Gastroesophageal sphincter (tissue), 4 donors: ENCODE measurements around the gene NFIA. TPM values are rescaled to one million over a fixed set of nuclear protein-coding genes. Genes with fewer than 3 reads are reported as not detected.
A peak's percentile ranks its signal among the peaks of the same experiment; 100 is the strongest.

Experiments used
- ATAC-seq: fragments of 150-250 bp; one replicate; pipeline ENCODE4 v1.9.1; 2016; ENCODE audit warnings: mild to moderate bottlenecking, moderate library complexity
- H3K27ac ChIP-seq, 4 donors: fragments of 200-600 bp; sonication (generic) in 3 of 4; 1 replicate in 3 of 4; 2 replicates in 1 of 4; pipeline ENCODE4 v1.5.1; 2016 to 2019
- H3K27me3 ChIP-seq: fragments of 200-600 bp; sonication (generic); one replicate; pipeline ENCODE4 v1.5.1; 2019
- H3K36me3 ChIP-seq, 2 donors: fragments of 200-600 bp; sonication (generic); one replicate each; pipeline ENCODE4 v1.5.1; 2019; ENCODE audit warnings: control low read depth in 1 of 2
- H3K4me1 ChIP-seq, 3 donors: fragments of 200-600 bp; sonication (generic); 1 replicate in 2 of 3; 2 replicates in 1 of 3; pipeline ENCODE4 v1.5.1; 2016 to 2019; ENCODE audit warnings: control low read depth in 2 of 3
- H3K4me3 ChIP-seq, 2 donors: fragments of 200-600 bp; sonication (generic); one replicate each; pipeline ENCODE4 v1.5.1; 2019; ENCODE audit warnings: mild to moderate bottlenecking in 1 of 2, moderate library complexity in 1 of 2
- H3K9me3 ChIP-seq, 3 donors: fragments of 200-600 bp; sonication (generic); one replicate each; pipeline ENCODE4 v1.5.1; 2017 to 2019; ENCODE audit warnings: control low read depth in 2 of 3
- CTCF ChIP-seq, 4 experiments: fragments of 200-600 bp in 2 of 4; fragments of 450-650 bp in 2 of 4; sonication (generic) in 1 of 4; IDR thresholded peaks; one replicate each; pipeline ENCODE4 v1.5.1; 2017 to 2019; ENCODE audit warnings: antibody characterized with exemption in 4 of 4, mild to moderate bottlenecking in 2 of 4, moderate library complexity in 2 of 4
- EP300 ChIP-seq: sonication (generic); formaldehyde crosslinking; IDR thresholded peaks from one replicate; pipeline ENCODE4 v1.6.1; 2017; ENCODE audit warnings: antibody characterized with exemption, mild to moderate bottlenecking
- POLR2A ChIP-seq, 2 donors: fragments of 450-650 bp; IDR thresholded peaks; one replicate each; pipeline ENCODE4 v1.6.1; 2017; ENCODE audit warnings: antibody characterized with exemption in 2 of 2, mild to moderate bottlenecking in 2 of 2, moderate library complexity in 1 of 2
- POLR2AphosphoS5 ChIP-seq: sonication (generic); formaldehyde crosslinking; IDR thresholded peaks from one replicate; pipeline ENCODE4 v1.6.1; 2017; ENCODE audit warnings: antibody characterized with exemption
- WGBS, 2 donors: methylation state at CpG; one replicate each; pipeline ENCODE4 v1.1.5; 2018; ENCODE audit warnings: low coverage in 1 of 2; 5-methylcytosine and 5-hydroxymethylcytosine counted together
- total RNA-seq, 4 donors: library from RNA; depleted of rRNA; stranded (reverse); fragments of >200 nt; gene quantifications; one replicate each; pipeline ENCODE4 v1.1.0, GENCODE V29; 2016

The NFIA gene
- total RNA-seq, 4 donors from 2014 or later = 123 to 205 (median 149) TPM

- peaks cover 8 to 71% (median 16%) of the 10 kb centered on the region in 3 donors for H3K4me1 ChIP-seq
- peak overlapping the region in 1 of 2 donors; percentile 94 for H3K4me3 ChIP-seq
- WGBS, 2 donors = 51 to 75% methylated on average over 7 to 9 of the region's 10 CpGs
- H3K27me3 ChIP-seq = no peaks in the 10 kb centered on the region
- H3K9me3 ChIP-seq = no peaks in the 10 kb centered on the region
- no peak for ATAC-seq
- H3K27ac ChIP-seq = peak overlapping the region; percentile 93 to 99 (median 98)
- TF ChIP-seq POLR2A (IDR thresholded peaks at IDR 0.05) (no peak), EP300 (no peak), POLR2AphosphoS5 (no peak), CTCF (IDR thresholded peaks at IDR 0.05) (no peak)
- H3K36me3 ChIP-seq = no peaks in the 10 kb centered on the region
Observed at GRCh38 chr1:61052395-61053225, 29.8 kb upstream of the NFIA start.

DNA sequence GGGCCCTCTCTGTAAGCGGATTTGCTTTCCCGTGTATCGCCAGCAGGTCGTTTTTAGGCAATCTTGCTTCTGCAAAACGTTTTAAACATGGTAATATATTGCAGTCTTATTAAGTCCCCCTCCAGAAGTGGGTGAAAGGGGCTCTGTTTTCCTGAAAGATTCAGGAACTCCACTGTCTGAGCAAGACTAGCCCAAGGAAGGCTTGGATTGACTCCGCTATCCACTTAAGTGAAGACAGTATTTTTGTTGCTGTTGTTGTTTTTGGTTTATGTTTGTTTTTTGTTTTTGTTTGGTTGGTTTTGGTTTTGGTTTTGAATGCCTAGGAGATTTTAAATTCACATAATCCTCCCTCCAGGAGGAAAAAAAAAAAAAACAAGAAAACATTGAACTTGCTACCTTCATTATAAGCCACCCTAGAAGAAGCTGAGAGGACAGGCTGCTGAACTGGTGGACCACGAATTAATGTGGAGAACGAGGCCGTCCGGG, 29.1 kb upstream of the NFIA start:
- Histone ChIP-seq H3K27ac (peak overlapping the region; percentile 93 to 99 (median 98)), H3K36me3 (no peaks in the 10 kb centered on the region), H3K9me3 (no peaks in the 10 kb centered on the region), H3K4me1 (peaks cover 8 to 77% (median 16%) of the 10 kb centered on the region in 3 donors), H3K4me3 (peak overlapping the region; percentile 7 to 94), H3K27me3 (no peaks in the 10 kb centered on the region)
- no peak for ATAC-seq
- TF ChIP-seq POLR2A (IDR thresholded peaks at IDR 0.05) (no peak), CTCF (IDR thresholded peaks at IDR 0.05) (no peak), EP300 (no peak), POLR2AphosphoS5 (no peak)
- WGBS, 2 donors = 51 to 64% methylated on average over 6 to 10 of the region's 10 CpGs

DNA sequence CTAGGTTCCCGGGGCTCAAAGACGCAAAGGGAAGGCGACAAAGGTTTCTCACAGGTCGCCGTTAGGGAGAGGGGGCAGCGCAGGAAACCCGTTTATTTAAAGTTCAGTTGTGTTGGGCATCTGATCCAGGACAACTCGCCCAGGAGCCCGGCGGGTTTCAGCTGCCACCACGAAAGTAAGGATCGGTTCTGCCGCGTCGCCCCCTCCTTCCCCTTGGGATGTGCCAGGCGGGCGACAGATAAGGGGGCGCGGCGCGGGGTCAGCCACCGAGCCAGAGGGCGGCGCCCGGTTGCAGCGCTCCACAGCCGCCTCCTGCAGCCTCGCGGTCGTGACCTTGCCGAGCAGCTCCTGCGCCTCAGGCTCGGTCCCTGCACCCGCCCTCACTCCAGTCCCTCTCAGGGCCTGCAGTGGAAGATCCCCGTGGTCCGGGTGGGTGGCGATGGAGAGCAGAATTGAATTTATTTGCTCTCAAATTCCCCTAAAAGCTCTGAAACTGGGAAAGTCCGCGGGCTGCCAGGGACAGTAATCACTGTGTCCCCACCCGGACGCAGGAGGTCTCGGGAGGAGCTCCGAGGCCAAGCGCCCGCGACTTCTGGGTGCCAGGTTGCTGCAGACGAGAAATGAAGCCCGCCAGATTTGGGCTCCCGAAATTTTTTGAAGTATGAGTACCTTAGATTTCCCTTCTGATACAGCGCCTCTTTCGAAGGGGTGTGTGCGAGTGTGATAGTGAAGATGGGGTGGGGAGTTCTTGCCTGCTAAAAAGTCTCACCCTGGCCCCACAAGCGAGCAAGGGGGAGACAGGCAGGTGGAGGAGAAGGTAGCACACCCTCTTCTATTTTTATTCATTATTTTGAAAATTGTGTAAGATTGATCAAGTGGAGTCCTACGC, 28.4 kb upstream of the NFIA start:
- Histone ChIP-seq H3K27me3 (no peaks in the 10 kb centered on the region), H3K4me1 (peaks cover 8 to 82% (median 16%) of the 10 kb centered on the region in 3 donors), H3K36me3 (no peaks in the 10 kb centered on the region), H3K4me3 (peak overlapping the region; percentile 7 to 50), H3K9me3 (no peaks in the 10 kb centered on the region), H3K27ac (peak overlapping the region; percentile 93 to 99 (median 98))
- WGBS, 2 donors = 51 to 53% methylated on average over 10 of the region's 54 CpGs
- TF ChIP-seq POLR2A (IDR thresholded peaks at IDR 0.05) = peak in 1 of 2 donors; percentile 18
- TF ChIP-seq EP300 = no peak
- no peak for TF ChIP-seq POLR2AphosphoS5
- peak in 2 of 4 experiments; percentile 3 to 28 for TF ChIP-seq CTCF (IDR thresholded peaks at IDR 0.05)
- ATAC-seq = no peak

DNA sequence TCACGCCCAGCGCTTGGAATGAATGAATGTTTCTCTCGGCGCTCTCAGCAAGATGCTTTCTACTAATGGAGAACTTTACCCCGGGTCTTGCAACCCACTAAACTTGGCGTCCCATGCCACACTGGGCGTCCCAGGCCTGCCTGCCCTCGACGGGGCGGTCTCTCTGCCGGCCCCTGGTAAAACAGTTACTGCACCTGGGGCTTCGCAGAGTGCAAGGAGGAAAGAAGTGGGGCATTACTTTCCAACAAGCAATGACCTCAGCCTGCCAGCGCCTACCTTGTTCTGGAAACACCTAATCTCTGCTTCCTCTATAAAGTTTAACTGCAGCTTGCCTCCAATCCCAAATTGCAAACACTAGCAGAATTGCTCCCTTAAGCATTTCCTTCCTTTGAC, 27.8 kb upstream of the NFIA start:
- Histone ChIP-seq H3K27ac (peak overlapping the region; percentile 93 to 99 (median 98)), H3K9me3 (no peaks in the 10 kb centered on the region), H3K36me3 (no peaks in the 10 kb centered on the region), H3K4me3 (peak overlapping the region in 1 of 2 donors; percentile 50), H3K27me3 (no peaks in the 10 kb centered on the region), H3K4me1 (peaks cover 8 to 75% (median 16%) of the 10 kb centered on the region in 3 donors)
- no peak for TF ChIP-seq POLR2A (IDR thresholded peaks at IDR 0.05)
- TF ChIP-seq CTCF (IDR thresholded peaks at IDR 0.05) = no peak
- TF ChIP-seq POLR2AphosphoS5 = no peak
- no peak for TF ChIP-seq EP300
- ATAC-seq = no peak
- WGBS, 2 donors = 76 to 86% methylated on average over 5 to 7 of the region's 13 CpGs
